GM10248 (cell line): ENCODE measurements around the gene AP1G2.

Experiments used
- CTCF ChIA-PET: fragments of 300-600 bp; sonication (Branson Sonifier 250); formaldehyde crosslinking; extraction: SDS; loops from one replicate; lab custom pipeline; 2021; ENCODE audit warnings: antibody characterized with exemption; lab: Yijun Ruan, JAX
- POLR2A ChIA-PET: fragments of 350-650 bp; sonication (Branson Sonifier 250); formaldehyde crosslinking; extraction: SDS; loops from one replicate; lab custom pipeline; 2020; ENCODE audit warnings: antibody characterized with exemption; lab: Yijun Ruan, JAX
- DNase-seq: peaks from one replicate; pipeline ENCODE4 v3.0.0; 2012; ENCODE audit errors: extremely low spot score
- CTCF ChIP-seq: IDR thresholded peaks from 2 replicates; pipeline ENCODE4 v1.5.1; 2012; ENCODE audit warnings: mild to moderate bottlenecking, low read depth; ENCODE audit errors: extremely low read depth, missing control alignments, control extremely low read depth

The AP1G2 gene

GRCh38 chr14:23536494-23536893, 31.1 kb downstream of the AP1G2 start:
- CTCF ChIA-PET: interaction anchor here (1.3 to 7.9 kb wide), 4 partner anchors 10 to 60 kb away, joined by 3 to 75 read pairs (median 34); no protein-coding TSS in a partner anchor
- TF ChIP-seq CTCF: no peak
- DNase-seq: no peak
- POLR2A ChIA-PET: no interaction called here

- CTCF ChIA-PET: interaction anchor here (1.3 to 7.8 kb wide), 2 partner anchors 12 to 59 kb away, joined by 3 to 59 read pairs; no protein-coding TSS in a partner anchor
- no peak for DNase-seq
- no peak for TF ChIP-seq CTCF
- POLR2A ChIA-PET: no interaction called here
These were observed 31.6 kb downstream of the AP1G2 start for GRCh38 chr14:23535943-23536342.

- DNase-seq: no peak
- ChIA-PET POLR2A (no interaction called here), CTCF (interaction anchor here (1.2 to 1.5 kb wide), 4 partner anchors 8 to 55 kb away, joined by 3 to 6 read pairs (median 4); no protein-coding TSS in a partner anchor)
- TF ChIP-seq CTCF: no peak
These were observed 33.7 kb downstream of the AP1G2 start for GRCh38 chr14:23533652-23534435.

GRCh38 chr14:23532658-23533057, 34.9 kb downstream of the AP1G2 start:
- ChIA-PET POLR2A (no interaction called here), CTCF (interaction anchor here (0.7 to 1.4 kb wide), 4 partner anchors 10 to 80 kb away, joined by 3 to 4 read pairs (median 3); no protein-coding TSS in a partner anchor)
- DNase-seq: no peak
- no peak for TF ChIP-seq CTCF

GRCh38 chr14:23531391-23531790, 36.2 kb downstream of the AP1G2 start:
- no peak for DNase-seq
- POLR2A ChIA-PET: no interaction called here
- CTCF ChIA-PET: interaction anchor here (0.6 to 3.6 kb wide), 6 partner anchors 8 to 53 kb away, joined by 3 to 20 read pairs (median 4); no protein-coding TSS in a partner anchor
- no peak for TF ChIP-seq CTCF

GRCh38 chr14:23530375-23531055, 37.1 kb downstream of the AP1G2 start:
- ChIA-PET POLR2A (no interaction called here), CTCF (interaction anchor here (0.6 to 3.6 kb wide), 8 partner anchors 9 to 58 kb away, joined by 3 to 20 read pairs (median 4); no protein-coding TSS in a partner anchor)
- no peak for TF ChIP-seq CTCF
- no peak for DNase-seq
